Epithelial cell of proximal tubule (primary cell): ENCODE results near the gene UGT1A6. TPM values are rescaled to one million over a fixed set of nuclear protein-coding genes. Genes with fewer than 3 reads are reported as not detected.

Experiments
- DNase-seq: peaks from one replicate; pipeline ENCODE4 v3.0.0-alpha.2; 2011; ENCODE audit warnings: low read depth
- H3K4me3 ChIP-seq: 2 replicates; pipeline ENCODE4 v1.5.1; 2011; ENCODE audit warnings: low read depth, mild to moderate bottlenecking, low read length
- CTCF ChIP-seq: conservative IDR thresholded peaks from 2 replicates; pipeline ENCODE4 v1.5.1; 2012; ENCODE audit warnings: low read depth, mild to moderate bottlenecking, low read length
- total RNA-seq: library from RNA; depleted of rRNA; stranded (reverse); fragments of >200 nt; gene quantifications from 2 replicates; pipeline ENCODE4 v1.2.3, GENCODE V29; 2015

UGT1A6 gene
- total RNA-seq, 1 donor from 2014 or later = 0.52 TPM

GRCh38 chr2:233673896-233674295, 18.8 kb upstream of the UGT1A6 start:
- peak overlapping the region; percentile 62 for H3K4me3 ChIP-seq
- no peak for DNase-seq
- no peak for TF ChIP-seq CTCF

- H3K4me3 ChIP-seq = peak overlapping the region; percentile 62
- TF ChIP-seq CTCF = peak; percentile 41
- DNase-seq = no peak
Observed at GRCh38 chr2:233674314-233674713, 18.4 kb upstream of the UGT1A6 start.

GRCh38 chr2:233674995-233675394, 17.7 kb upstream of the UGT1A6 start:
- DNase-seq = no peak
- TF ChIP-seq CTCF = peak; percentile 37
- H3K4me3 ChIP-seq = peak overlapping the region; percentile 62

- H3K4me3 ChIP-seq = peak overlapping the region; percentile 62
- DNase-seq = no peak
- TF ChIP-seq CTCF = no peak
Observed at GRCh38 chr2:233676046-233676445, 16.6 kb upstream of the UGT1A6 start.

- no peak for DNase-seq
- no peak for TF ChIP-seq CTCF
- no peak overlapping the region for H3K4me3 ChIP-seq
Observed at GRCh38 chr2:233679196-233679595, 13.5 kb upstream of the UGT1A6 start.

- no peak for TF ChIP-seq CTCF
Observed at GRCh38 chr2:233680361-233681045, 12.2 kb upstream of the UGT1A6 start.

GRCh38 chr2:233681521-233682099, 11.1 kb upstream of the UGT1A6 start, which contains the start of gene UGT1A7:
UGT1A7 (plus strand) TSS chr2:233681901; CDS start chr2:233681938, 37 bp downstream.
- DNase-seq = no peak
- TF ChIP-seq CTCF = no peak

More at GRCh38 chr2:233680361-233681045, 12.2 kb upstream of the UGT1A6 start:
- DNase-seq = no peak
- H3K4me3 ChIP-seq = no peak overlapping the region

More at GRCh38 chr2:233681521-233682099, 11.1 kb upstream of the UGT1A6 start, which contains the start of gene UGT1A7:
- no peak within 1 kb of the TSS for H3K4me3 ChIP-seq
